GM12878 (cell line): ENCODE measurements around the gene ZNF462. TPM values are rescaled to one million over a fixed set of nuclear protein-coding genes. Genes with fewer than 3 reads are reported as not detected.

ENCODE experiments used
- ATAC-seq: fragments of 200-7000 bp; cut with Tn5 transposase; 3 replicates; pipeline ENCODE4 v1.9.1; 2020; ENCODE audit warnings: mild to moderate bottlenecking, moderate library complexity
- BruUV-seq: library from RNA; stranded (reverse); fragments of 400-500 nt; replicated peaks from 2 replicates; lab custom pipeline; 2021; lab: Mats Ljungman, UMichigan
- CTCF ChIA-PET: fragments of 300-600 bp; sonication (Branson Sonifier 250); formaldehyde crosslinking; extraction: SDS; loops from one replicate; lab custom pipeline; 2021; ENCODE audit warnings: inconsistent platforms; lab: Yijun Ruan, JAX
- POLR2A ChIA-PET: fragments of 350-600 bp; formaldehyde crosslinking; extraction: SDS; loops from one replicate; lab custom pipeline; 2021; ENCODE audit warnings: inconsistent platforms; lab: Charles Lee
- RAD21 ChIA-PET: fragments of 300-600 bp; sonication (Branson Sonifier 250); formaldehyde crosslinking; loops from one replicate; lab custom pipeline; 2023; ENCODE audit warnings: antibody characterized with exemption; ENCODE audit not compliant: unreplicated experiment; lab: Charles Lee
- SMC1A ChIA-PET: fragments of 300-600 bp; sonication (Branson Sonifier 250); formaldehyde crosslinking; loops from one replicate; lab custom pipeline; 2023; ENCODE audit not compliant: unreplicated experiment, uncharacterized antibody; lab: Charles Lee
- DNase-seq: peaks from one replicate; pipeline ENCODE4 v3.0.0-alpha.2; 2011; ENCODE audit warnings: low read depth, low spot score
- FAIRE-seq: peaks from 3 replicates; lab custom pipeline; 2011; peaks lifted over from hg19 to GRCh38; lab: Jason Lieb, UNC
- H2AFZ ChIP-seq: 2 replicates; pipeline ENCODE4 v1.6.0; 2011; ENCODE audit warnings: low read depth, low read length, control low read depth; ENCODE audit not compliant: control insufficient read depth
- H3K27ac ChIP-seq: 2 replicates; pipeline ENCODE4 v1.5.1; 2011; ENCODE audit warnings: control low read depth; ENCODE audit not compliant: control insufficient read depth, insufficient read depth
- H3K27me3 ChIP-seq, 2 experiments: replicated peaks in 1 of 2; 2 replicates each; pipeline versions ENCODE4 v1.6.0 to v1.6.1; 2011; ENCODE audit warnings: low read length in 1 of 2; ENCODE audit not compliant: control insufficient read depth in 2 of 2, insufficient read depth in 2 of 2
- H3K36me3 ChIP-seq, 2 experiments: 2 replicates each; pipeline ENCODE4 v1.5.1; 2011; ENCODE audit warnings: low read length in 1 of 2; ENCODE audit not compliant: control insufficient read depth in 2 of 2, insufficient read depth in 2 of 2
- H3K4me1 ChIP-seq: 2 replicates; pipeline ENCODE4 v1.6.1; 2011; ENCODE audit warnings: mild to moderate bottlenecking, low read length, moderate library complexity, mixed read lengths; ENCODE audit not compliant: control insufficient read depth, insufficient read depth
- H3K4me2 ChIP-seq: 2 replicates; pipeline ENCODE4 v1.6.0; 2011; ENCODE audit warnings: control low read depth; ENCODE audit not compliant: control insufficient read depth, insufficient read depth
- H3K4me3 ChIP-seq: fragments of 200-600 bp; sonication (generic); 2 replicates; pipeline ENCODE4 v1.5.1; 2016
- H3K79me2 ChIP-seq: 2 replicates; pipeline ENCODE4 v1.6.0; 2011; ENCODE audit warnings: low read length; ENCODE audit not compliant: control insufficient read depth, insufficient read depth
- H3K9ac ChIP-seq: 2 replicates; pipeline ENCODE4 v1.8.0; 2011; ENCODE audit warnings: low read length, control low read depth, mixed read lengths; ENCODE audit not compliant: control insufficient read depth, insufficient read depth
- H3K9me3 ChIP-seq: replicated peaks from 3 replicates; pipeline ENCODE4 v1.5.1; 2011; ENCODE audit warnings: mild to moderate bottlenecking, low read length; ENCODE audit not compliant: control insufficient read depth, insufficient read depth
- H4K20me1 ChIP-seq: 2 replicates; pipeline ENCODE4 v1.6.0; 2011; ENCODE audit not compliant: control insufficient read depth, insufficient read depth
- CHD2 ChIP-seq: IDR thresholded peaks from 2 replicates; pipeline ENCODE4 v1.6.1; 2011; ENCODE audit warnings: low read depth, low read length, improper control_type of control experiment, borderline replicate concordance
- EZH2 ChIP-seq: IDR thresholded peaks from 2 replicates; pipeline ENCODE4 v1.6.1; 2012; ENCODE audit warnings: low read depth, mild to moderate bottlenecking, control low read depth, inconsistent platforms, low read length, borderline replicate concordance; ENCODE audit not compliant: control insufficient read depth
- KDM1A ChIP-seq: fragments of 200-600 bp; sonication (generic); IDR thresholded peaks from 2 replicates; pipeline ENCODE4 v1.6.1; 2016; ENCODE audit warnings: borderline replicate concordance
- POLR2AphosphoS2 ChIP-seq: IDR thresholded peaks from 2 replicates; pipeline ENCODE4 v1.6.1; 2011; ENCODE audit warnings: low read depth, mild to moderate bottlenecking, low read length, improper control_type of control experiment, moderate library complexity
- TARDBP ChIP-seq: IDR thresholded peaks from 2 replicates; pipeline ENCODE4 v1.6.1; 2016; ENCODE audit warnings: borderline replicate concordance
- WGBS: methylation state at CpG from one replicate; pipeline ENCODE4 v1.1.6; 2016; ENCODE audit warnings: low lambda C conversion rate; ENCODE audit not compliant: insufficient replicate concordance, insufficient coverage; ENCODE audit errors: missing lambda C conversion rate; 5-methylcytosine and 5-hydroxymethylcytosine counted together
- in situ Hi-C: fragments of 300-500 bp; cut with MboI; formaldehyde crosslinking; loops from 9 replicates; pipeline ENCODE4 v1.14.3; 2018; ENCODE audit warnings: mixed read lengths
- intact Hi-C: fragments of 100-400 bp; cut with micrococcal nuclease; formaldehyde crosslinking; loops from one replicate; pipeline ENCODE4 v1.14.2; 2022; ENCODE audit not compliant: unreplicated experiment
- polyA plus RNA-seq, 11 experiments: library from polyadenylated mRNA; depleted of rRNA in 4 of 11; unstranded in 6 of 11; stranded (reverse) in 5 of 11; fragments of >200 nt; fragmentation: Nextera tagmentation in 4 of 11; fragmentation: Illumina TruSeq in 1 of 11; extraction: Ambion mirVana in 4 of 11; extraction: Trizol in 1 of 11; gene quantifications; 1 replicate in 1 of 11; 2 replicates in 10 of 11; pipeline versions ENCODE4 v1.2.1 to v1.2.3, GENCODE V29; 2011 to 2016; ENCODE audit warnings: inconsistent platforms in 2 of 11, missing spikeins in 2 of 11, low read depth in 1 of 11
- total RNA-seq, 4 experiments: library from RNA; depleted of rRNA in 3 of 4; stranded (reverse); fragments of >200 nt in 3 of 4; fragmentation: Illumina TruSeq in 1 of 4; extraction: Trizol in 1 of 4; gene quantifications; 2 replicates each; pipeline versions ENCODE4 v1.2.1 to v1.2.3, GENCODE V29; 2013 to 2021

Gene ZNF462
- total and polyA plus RNA-seq, 10 of the 15 experiments (the other 5 are each of a cell fraction or from before 2014, with no cell fraction given), result 0.27 to 13.7 (median 0.55) TPM

GRCh38 chr9:106933470-106933869 is 70.5 kb downstream of the ZNF462 start (continued):
- TF ChIP-seq TARDBP (no peak), POLR2AphosphoS2 (no peak), CHD2 (no peak)

GRCh38 chr9:106934442-106935238 is 71.7 kb downstream of the ZNF462 start:
- ATAC-seq, result no peak
- Histone ChIP-seq H3K4me1 (no peaks in the 10 kb centered on the region), H4K20me1 (no peaks in the 10 kb centered on the region), H3K27ac (no peak overlapping the region), H3K4me3 (no peak overlapping the region), H3K36me3 (peaks cover 0 to 6% of the 10 kb centered on the region in 2 experiments; a peak in 2 of 4 replicates), H2AFZ (no peak overlapping the region), H3K9ac (no peak overlapping the region), H3K27me3 (no peaks in the 10 kb centered on the region), H3K4me2 (no peak overlapping the region), H3K9me3 (no peaks in the 10 kb centered on the region; the same call in 2 of the 3 replicates), H3K79me2 (no peaks in the 10 kb centered on the region)
- BruUV-seq, result no TSS peak
- no peak for FAIRE-seq
- TF ChIP-seq EZH2 (no peak), KDM1A (no peak)
- ChIA-PET POLR2A (interaction anchor here (0.6 kb wide), 1 partner anchor 13 kb away, joined by 3 read pairs; no protein-coding TSS in a partner anchor), RAD21 (interaction anchor here (1.2 to 1.8 kb wide), 3 partner anchors 12 to 110 kb away, joined by 4 to 5 read pairs (median 4); no protein-coding TSS in a partner anchor), SMC1A (interaction anchor here (1.7 to 7.4 kb wide), 2 partner anchors 14 to 25 kb away, joined by 5 to 43 read pairs; no protein-coding TSS in a partner anchor), CTCF (interaction anchor here (0.6 to 1.2 kb wide), 3 partner anchors 12 to 342 kb away, joined by 3 to 6 read pairs (median 4); no protein-coding TSS in a partner anchor)
- intact Hi-C loops (no loop called here), in situ Hi-C loops (no loop called here)
- no peak for DNase-seq
- WGBS, result 7% methylated on average over 5 of the region's 5 CpGs
